ENCODE results near the gene SNHG17.
A peak's percentile ranks its signal among the peaks of the same experiment; 100 is the strongest.
"Not testable (repeated sequence)": the region's sequence is repeated elsewhere in the genome, so short reads cannot be mapped to it uniquely, and the experiment has no call there.

SNHG17 gene

GRCh38 chr20:38447251-38447661, 12.1 kb upstream of the SNHG17 start:
- DNase-seq, result no peak

DNA sequence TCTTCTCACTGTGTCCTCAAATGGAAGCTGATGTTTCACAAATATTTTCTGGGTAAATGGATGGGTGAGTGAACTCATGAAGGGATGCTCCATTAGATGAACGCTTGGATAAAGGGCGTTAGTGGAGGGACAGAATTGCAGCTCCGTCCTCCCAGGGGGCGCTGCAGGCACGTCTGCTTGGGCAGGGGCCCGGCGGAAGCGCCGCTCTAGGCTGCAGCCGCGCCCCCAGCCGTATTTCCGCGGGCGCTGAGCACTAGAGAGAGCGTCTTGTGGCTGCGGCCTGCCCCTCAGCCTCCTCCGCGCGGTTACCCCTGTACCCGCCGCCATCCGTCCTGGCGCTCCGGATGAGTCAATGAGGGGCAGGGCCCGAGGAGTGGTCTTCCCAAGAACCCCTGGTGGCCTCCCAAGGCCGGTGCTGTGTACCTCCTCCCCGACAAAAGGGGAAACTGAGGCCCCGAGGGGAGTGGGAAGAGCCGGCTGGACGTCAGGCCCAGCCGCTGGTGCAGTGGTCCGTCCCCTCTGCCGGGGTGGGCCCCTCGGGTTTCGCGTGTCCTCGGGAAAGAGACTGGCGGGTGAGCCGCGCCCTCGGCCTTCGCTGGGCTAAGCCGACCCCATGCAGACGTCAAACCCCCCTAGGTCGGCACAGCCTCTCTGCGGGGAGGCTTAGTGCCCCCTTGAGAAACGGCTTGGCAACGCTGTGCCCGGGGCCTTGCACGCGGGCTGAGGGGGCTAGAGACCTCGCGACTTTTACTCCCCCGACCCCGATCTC, 11.5 kb upstream of the SNHG17 start:
- peak; percentile 91 for DNase-seq

- DNase-seq, result no peak
Measured at GRCh38 chr20:38445901-38446425, 10.8 kb upstream of the SNHG17 start.

- DNase-seq, result no peak
Measured at GRCh38 chr20:38445381-38445796, 10.3 kb upstream of the SNHG17 start.

DNA sequence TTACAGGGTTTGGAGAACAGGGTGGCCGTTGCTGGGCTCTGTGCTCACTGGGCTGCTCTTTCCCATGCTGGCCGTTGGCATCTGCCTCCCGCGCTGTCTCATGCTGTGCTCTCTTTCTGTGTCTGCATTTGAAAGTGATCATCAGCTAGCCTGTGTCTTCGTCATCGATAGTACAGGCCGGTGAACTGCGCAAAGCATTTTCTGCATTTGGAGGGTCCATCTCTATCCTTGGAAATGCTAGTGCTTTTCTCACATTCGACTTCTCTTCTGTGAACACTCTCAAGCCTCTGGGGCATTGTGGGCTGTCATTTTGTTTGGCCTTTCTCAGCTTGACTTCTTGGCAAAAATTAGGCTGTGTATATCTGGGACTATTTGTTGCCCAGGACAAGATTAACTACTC, 6.8 kb upstream of the SNHG17 start:
- DNase-seq, result no peak

DNA sequence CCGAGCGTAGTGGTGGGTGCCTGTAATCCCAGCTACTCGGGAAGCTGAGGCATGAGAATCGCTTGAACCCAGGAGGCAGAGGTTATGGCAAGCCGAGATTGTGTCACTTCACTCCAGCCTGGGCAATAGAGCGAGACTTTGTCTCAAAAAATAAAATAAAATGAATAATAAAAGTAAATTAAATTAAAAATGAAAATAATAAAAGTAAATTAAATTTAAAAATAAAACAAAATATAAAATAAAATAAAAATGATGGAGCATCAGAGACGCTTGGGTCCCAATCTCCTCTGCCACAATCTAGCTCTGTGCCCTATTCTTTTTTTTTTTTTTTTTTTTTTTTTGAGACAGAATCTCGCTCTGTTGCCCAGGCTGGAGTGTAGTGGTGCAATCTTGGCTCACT, 6.0 kb upstream of the SNHG17 start:
- DNase-seq, result not testable (repeated sequence)

- DNase-seq, result no peak
Measured at GRCh38 chr20:38437796-38438195, 2.7 kb upstream of the SNHG17 start.

DNA sequence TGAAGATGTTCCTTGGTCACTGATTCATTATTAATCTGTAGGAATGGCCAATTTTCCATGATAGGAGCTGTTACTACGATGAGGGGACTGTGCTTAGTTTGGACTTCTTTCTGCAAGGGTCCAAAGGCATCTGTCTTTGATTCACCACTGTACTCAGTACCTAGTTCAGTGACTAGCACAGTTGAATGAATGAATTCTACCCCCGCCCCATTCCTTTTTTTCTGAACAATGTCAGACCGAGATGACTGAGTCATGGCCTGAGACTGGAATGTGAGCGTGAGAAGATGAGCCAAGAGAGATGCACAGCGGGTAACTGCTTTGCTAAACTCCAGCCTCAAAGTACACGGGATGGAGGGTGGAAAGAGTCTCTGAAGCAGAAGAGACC, 419 bp upstream of the SNHG17 start:
- DNase-seq, result no peak

- DNase-seq, result no peak
Measured at GRCh38 chr20:38434301-38434741, 807 bp downstream of the SNHG17 start.

DNA sequence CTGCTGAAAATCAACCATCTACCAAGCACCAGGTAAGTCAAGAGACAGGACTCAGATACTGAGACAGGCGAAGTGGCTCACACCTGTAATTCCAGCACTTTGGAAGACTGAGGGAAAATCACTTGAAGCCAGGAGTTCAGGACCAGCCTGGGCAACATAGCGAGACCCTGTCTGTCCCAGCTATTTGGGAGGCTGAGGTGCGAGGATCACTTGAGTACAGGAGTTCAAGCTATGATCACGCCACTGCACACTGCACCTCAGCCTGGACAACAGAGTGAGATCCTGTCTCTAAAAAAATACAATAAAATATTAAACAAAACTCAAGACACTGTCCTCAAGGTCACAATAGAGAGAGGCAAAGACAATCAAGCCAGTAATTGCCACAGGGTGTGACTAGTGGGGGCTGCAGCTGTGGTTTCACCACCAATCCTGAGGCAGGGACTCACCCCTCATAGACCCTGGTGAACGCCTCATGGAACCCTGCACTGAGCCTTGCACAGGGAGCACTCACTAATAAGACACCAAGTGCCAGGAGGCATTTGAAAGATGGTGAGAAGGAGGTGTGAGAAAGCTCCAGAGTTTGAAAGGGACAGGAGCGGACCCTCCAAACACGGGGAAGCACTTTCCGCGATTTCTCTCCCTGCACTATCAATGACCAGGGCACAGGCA, 1.7 kb downstream of the SNHG17 start:
- no peak for DNase-seq

GRCh38 chr20:38432870-38433269, 2.3 kb downstream of the SNHG17 start:
- DNase-seq, result not testable (repeated sequence)

GRCh38 chr20:38432292-38432691, 2.8 kb downstream of the SNHG17 start:
- DNase-seq, result no peak

DNA sequence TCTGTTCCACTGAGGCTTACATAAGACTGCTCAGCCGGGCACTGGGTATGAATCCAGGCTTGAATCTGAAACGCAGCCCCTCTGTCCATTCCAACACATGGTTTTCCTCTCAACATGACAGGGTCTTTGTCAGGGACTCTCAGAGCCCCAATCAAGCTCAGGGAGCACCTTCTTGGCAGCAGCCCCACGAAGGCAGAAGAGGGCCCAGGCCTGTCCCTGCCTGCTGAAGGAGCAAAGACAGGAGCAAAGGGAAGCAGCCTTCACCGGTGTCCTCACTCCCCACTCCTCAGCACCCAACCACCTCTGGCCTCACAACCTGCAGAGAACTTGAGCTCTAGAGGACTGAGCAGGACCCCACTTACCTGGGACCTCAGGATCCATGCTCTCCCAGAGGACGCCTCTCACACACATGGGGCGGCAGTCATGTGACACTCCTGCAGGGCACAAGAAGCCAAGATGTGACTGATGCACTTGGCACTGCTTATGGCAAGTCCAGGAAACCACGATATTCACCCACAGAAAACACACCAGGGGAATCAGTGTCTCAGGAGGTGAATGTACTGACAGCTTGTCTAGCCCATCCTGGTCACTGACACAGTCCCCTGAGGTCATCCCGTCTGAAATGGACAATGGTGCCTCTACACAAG, 4.3 kb downstream of the SNHG17 start:
- no peak for DNase-seq

GRCh38 chr20:38429301-38429700, 5.8 kb downstream of the SNHG17 start:
- DNase-seq, result no peak

DNA sequence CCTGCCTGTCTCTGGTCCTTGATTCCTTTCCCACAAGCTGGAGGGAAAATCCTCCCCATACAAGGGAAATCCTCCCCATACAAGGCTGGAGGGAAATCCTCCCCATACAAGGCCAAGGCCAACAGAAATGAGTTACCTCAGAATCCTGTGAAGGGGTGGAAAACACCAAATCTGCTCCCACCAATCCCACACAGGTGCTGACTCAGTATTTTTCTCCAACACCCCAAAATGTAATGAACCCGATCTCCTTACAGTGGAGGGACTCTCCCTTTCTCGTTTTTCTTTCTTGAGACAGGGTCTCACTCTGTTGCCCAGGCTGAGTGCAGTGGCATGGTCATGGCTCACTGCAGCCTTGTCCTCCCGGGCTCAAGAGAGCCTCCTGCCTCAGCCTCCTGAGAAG, 6.3 kb downstream of the SNHG17 start:
- DNase-seq, result no peak

DNA sequence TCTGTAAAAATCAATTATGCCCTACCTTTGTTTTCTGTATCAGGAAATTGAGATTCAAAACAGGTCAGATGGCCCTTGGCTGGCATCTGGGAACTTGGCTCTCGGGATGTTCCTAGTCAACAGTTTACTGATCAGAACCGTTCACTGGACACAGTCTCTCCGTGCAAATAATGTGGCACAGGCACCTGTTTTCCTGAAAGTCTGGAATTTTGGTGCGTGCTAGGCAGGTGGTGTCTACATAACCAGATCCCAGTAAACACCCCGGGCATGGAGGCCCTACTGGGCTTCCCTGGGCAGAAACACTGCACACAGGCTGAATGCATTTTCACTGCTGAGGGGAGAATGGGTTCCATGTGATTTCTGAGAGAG, 7.5 kb downstream of the SNHG17 start:
- no peak for DNase-seq

- DNase-seq, result no peak
Measured at GRCh38 chr20:38426006-38426897, 8.9 kb downstream of the SNHG17 start.

DNA sequence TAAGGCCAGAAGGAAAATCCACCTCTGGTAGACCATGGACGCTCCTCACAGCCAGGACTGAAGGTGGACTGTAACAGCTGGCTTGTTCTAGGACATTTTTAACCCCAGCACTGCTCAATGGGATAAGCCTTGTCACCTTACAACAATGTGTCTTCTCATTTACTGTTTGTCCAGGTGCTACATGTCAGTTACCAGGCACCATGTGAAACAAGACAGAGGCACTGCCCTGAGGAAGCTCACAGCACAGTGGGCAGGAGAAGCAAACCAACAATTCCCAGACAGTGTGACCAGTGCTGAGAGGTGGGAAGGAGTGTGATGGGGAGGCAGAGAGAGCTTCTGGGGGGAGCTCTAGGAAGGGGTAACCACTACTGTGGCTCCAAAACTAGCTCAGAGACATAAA, 10.7 kb downstream of the SNHG17 start:
- no peak for DNase-seq

- no peak for DNase-seq
Measured at GRCh38 chr20:38423541-38423940, 11.6 kb downstream of the SNHG17 start.

DNA sequence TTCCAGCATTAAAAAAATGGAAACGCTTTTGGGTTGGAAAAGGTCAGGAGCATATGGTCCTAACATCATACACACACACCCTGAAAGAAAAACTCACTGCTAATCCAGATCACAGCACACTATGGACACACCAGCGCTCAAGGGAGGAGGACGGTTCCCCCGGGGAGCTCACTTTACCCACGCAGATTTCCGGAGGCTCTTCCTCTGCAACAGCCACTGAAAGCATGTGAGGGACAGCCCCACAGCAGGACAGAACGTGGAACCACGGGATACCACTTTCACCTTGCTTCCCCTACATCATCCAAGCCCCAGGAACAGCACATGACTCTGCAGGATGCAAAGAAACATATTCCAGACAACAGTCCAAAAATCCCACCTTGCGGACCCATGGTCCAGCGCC, 13.2 kb downstream of the SNHG17 start:
- DNase-seq, result no peak

DNA sequence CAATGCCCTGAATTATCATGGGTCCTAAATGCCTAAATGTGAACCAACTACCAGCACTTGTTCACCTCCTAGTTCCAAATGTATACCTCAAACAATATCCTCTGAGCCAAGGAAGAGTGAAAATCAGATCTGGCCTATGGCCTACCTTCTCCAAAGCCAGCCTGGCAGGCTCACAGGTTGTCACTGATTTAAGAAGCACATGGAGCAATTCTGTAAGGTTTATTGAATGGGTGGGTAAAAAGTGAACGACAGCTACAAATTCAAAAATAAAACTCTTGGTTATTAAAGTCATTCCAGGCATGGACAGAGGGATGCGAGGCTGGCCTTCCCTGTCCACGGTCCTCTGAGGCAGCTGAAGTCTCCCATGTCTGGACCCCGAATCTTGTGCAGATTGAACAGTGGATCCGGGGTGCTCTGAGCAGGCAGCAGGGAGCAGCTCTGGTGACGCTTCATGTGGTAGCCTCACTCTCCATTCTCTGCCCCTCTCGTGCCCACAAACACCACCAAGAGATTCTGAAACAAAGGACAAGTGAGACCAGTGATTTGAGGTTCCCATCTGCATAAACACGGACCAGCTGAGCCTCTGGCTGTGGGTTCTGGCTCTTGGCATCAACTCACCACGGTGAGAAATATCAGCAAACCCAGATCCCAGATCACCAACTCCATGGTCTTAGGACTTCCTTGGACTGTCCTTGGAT, 14.6 kb downstream of the SNHG17 start:
- no peak for DNase-seq

DNA sequence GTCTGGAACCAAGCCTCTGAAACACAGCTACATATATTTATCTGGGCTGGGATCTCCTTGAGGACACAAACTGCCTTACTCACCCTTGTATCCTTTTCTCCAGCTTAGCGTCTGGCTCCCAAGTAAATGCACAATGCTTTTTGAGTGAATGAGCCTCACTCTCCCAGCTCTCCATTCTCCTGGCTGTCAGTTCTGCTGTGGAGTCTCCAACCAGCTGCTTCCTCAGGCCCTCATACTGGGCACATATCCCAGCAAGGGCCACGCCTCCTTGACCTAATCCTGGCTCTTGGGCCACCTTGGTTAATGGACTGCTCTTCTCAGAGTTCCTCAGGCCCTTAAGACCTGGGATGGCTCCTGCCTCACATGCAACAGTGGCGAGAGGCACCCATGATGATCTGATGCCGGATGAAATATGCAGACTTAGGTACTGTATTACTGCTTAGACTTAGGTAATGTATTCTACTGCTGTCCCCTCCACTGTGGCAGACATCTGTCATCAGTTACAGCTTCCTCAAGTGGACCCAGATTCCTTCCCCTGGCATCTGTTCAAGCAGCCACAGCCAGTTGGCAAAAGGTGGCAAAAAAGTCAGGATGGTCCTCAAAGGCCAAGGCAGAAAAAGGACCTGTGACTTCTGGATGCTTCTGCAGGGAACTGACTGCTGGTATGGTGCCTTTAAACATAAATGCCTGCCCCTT, 16.5 kb downstream of the SNHG17 start:
- no peak for DNase-seq

All from NCI-H1105 (cell line).